ENCODE data around the gene KCNMA1. TPM values are rescaled to one million over a fixed set of nuclear protein-coding genes. Genes with fewer than 3 reads are reported as not detected.
"Not testable (repeated sequence)": the region's sequence is repeated elsewhere in the genome, so short reads cannot be mapped to it uniquely, and the experiment has no call there.

KCNMA1 gene
- total RNA-seq, 1 donor from 2014 or later = 15.3 TPM

- no peak for DNase-seq (ENCODE audit: low read depth)
Observed at GRCh38 chr10:77537720-77538373, 99.8 kb downstream of the KCNMA1 start.

GRCh38 chr10:77537071-77537470 lies 100.5 kb downstream of the KCNMA1 start:
- no peak for DNase-seq (ENCODE audit: low read depth)

DNA sequence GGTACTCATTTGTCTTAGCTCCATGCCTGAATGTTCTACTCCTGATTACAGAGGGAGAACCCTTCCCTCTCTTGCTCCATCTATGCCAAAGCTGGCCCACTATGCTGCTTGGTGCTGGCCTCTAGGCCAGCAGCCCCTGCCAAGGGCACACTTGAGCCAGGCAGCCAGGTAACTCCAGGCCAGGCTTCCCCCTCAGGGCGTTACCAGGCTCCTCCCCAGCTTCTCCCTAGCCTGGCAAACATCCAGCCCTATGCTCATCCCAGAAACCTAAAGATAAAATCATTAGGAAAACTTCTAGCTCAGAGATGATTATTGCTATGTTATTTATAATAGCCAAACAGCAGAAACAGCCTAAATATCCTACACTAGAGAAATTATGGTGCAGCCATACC lies 103.7 kb downstream of the KCNMA1 start:
- DNase-seq (ENCODE audit: low read depth) = no peak

- DNase-seq (ENCODE audit: low read depth) = no peak
Observed at GRCh38 chr10:77533146-77533886, 104.3 kb downstream of the KCNMA1 start.

- peak; percentile 89 for DNase-seq (ENCODE audit: low read depth)
Observed at GRCh38 chr10:77532068-77532467, 105.5 kb downstream of the KCNMA1 start.

GRCh38 chr10:77531441-77532001 lies 106.1 kb downstream of the KCNMA1 start:
- peak; percentile 83 for DNase-seq (ENCODE audit: low read depth)

DNA sequence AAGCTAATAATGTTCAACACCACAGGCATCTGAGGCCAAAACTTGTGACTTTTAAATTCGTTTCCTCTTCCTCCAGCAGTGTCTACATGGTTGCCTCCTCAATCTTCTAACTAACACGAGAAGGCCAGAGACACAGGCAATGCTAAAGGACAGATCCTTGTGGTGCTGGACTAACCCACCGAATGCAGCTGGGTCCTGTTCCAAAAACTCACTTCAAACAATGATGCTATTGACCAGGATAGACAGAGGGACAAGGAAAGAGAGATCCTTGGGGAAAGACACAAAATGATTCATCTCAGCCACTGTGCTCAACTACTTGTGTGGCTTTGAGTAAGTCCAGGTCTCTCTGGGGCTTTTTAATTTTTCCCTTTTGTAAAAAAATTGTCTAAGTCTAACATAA lies 107.6 kb downstream of the KCNMA1 start:
- no peak for DNase-seq (ENCODE audit: low read depth)

DNA sequence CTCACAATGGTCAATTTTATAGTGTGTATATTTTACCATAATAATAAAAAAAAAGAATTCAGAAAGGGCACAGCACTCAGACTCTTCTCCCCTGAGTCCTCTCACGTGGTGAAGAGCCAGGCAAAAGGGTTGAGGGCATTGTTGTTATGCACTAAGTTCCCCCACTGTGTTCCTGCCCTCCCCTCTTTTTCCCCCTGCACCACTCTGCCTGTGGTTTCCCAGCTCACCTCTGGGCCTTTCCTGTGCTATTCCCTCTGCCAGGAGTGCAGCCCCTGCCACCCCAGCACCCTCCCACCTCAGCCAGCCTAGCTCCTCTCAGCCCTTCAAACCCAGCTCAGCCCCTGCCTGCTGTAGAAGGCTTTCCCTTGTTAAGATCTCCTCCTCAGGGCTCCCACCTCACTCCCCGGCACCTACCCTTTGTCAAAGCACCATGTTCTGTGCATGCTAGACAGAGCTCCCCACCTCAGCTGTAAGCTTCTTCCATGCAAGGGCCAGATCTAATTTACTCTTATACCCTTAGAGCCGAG lies 108.5 kb downstream of the KCNMA1 start:
- DNase-seq (ENCODE audit: low read depth) = no peak

DNA sequence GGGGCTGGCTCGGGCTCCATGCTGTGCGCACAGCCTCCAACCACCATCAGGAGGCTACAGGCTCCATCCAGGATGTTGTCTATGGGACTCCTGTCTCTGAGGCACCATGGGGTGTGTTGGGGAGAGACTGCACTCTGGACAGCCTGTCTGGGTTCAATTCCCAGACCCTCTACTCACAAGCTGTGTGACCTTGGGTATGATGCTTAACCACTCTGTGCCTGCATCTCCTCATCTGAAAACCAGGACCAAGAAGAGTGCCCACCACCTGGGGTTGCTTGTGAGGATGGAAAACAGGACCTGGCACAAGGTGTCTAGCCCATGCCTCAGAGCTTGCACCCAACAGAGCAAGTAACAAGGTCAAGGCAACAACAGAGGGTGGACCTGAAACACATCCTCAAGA lies 109.8 kb downstream of the KCNMA1 start:
- no peak for DNase-seq (ENCODE audit: low read depth)

DNA sequence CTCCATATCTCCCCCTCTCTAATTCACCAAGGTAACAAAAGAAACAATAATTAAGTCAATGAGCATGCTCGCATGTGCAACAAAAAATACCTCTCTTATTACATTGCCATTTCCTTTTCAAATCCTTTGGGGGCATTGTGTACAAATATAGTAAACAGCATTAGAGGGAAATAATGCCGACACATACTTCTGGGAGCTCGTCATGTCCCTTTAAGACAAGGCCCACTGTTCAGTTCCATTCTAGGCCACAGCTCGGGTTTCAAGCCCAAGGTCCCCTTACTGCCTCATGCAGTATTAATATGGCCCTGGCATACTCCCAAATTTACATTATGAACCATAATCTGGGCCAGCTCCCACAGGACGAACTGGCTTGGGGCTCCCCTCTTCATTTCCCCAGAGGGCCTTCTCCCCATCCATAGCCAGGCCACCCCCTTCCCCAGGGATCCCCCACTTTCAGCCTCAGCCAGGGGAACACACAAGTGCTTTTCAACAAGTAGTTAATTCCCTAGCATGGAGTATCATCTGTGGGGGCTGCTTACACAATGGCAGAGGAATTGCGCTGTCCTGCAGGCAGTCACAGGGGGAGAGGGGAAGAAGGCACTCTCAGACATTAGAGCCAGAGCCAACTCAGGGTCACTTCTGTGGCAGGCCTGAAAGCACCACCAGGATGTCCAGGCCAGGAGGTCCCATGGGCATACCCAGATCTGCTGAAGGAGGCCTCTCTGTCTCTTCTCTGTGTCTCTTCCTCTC lies 110.6 kb downstream of the KCNMA1 start:
- DNase-seq (ENCODE audit: low read depth) = peak; percentile 64

- DNase-seq (ENCODE audit: low read depth) = peak; percentile 86
Observed at GRCh38 chr10:77524281-77524711, 113.3 kb downstream of the KCNMA1 start.

GRCh38 chr10:77522268-77522809 lies 115.3 kb downstream of the KCNMA1 start:
- peak; percentile 19 for DNase-seq (ENCODE audit: low read depth)

DNA sequence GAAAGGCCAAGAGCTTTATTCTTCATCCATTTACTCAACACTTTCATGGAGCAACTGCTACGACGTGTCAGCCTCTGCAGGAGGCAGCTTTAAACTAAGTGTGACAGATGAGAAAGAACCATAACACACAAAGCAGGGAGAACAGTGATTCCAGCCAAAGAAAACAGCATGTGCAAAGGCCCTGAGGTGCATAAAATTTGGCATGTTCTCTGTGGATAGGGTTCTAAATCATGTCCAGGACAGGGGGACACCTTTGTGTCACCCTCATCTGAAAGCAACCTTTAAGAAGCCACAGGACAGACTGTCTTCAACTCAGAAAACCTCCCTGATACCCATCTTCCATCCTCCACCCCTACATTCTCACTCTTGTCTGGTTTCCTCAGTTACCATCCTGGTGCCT lies 116.6 kb downstream of the KCNMA1 start:
- no peak for DNase-seq (ENCODE audit: low read depth)

GRCh38 chr10:77520290-77520689 lies 117.3 kb downstream of the KCNMA1 start:
- DNase-seq (ENCODE audit: low read depth) = no peak

GRCh38 chr10:77519791-77520190 lies 117.8 kb downstream of the KCNMA1 start:
- DNase-seq (ENCODE audit: low read depth) = not testable (repeated sequence)

DNA sequence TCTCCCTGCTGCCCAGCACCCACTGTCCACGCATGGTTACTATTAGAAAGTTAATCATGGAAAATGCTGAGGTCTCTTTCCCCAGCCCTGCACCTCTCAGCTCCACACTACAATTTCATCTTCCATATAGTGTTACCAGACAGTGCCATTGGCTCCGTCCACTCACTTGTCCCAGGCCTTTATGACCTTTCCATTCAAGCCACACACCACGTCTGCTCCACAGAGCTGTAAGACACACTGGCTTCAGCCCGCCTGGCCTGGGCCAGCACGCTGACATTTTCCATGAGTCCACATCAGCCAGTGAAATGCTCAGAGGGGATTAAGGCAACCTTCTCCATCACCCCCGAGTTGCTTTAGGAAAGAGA lies 118.7 kb downstream of the KCNMA1 start:
- no peak for DNase-seq (ENCODE audit: low read depth)

- DNase-seq (ENCODE audit: low read depth) = no peak
Observed at GRCh38 chr10:77518241-77518909, 119.2 kb downstream of the KCNMA1 start.

DNA sequence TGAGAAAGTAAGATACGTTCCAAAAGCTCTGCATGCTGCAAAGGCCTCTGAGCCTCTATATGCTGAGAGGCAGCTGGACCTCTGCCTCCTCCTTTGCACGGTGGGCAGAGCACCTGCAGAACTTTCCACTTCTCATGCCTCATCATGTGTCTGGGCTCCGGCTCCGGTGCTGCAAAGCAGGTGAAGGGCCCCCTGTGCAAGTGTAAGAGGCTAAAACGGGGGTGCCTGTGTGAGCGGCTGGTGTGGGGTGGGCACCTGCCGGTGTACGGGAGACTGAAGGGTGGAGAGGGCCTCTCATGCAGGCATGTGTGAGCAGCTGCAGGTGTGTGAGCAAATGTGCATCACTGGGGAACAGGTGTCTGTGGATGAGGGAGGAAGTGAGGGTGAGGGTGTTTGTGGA lies 121.0 kb downstream of the KCNMA1 start:
- no peak for DNase-seq (ENCODE audit: low read depth)

DNA sequence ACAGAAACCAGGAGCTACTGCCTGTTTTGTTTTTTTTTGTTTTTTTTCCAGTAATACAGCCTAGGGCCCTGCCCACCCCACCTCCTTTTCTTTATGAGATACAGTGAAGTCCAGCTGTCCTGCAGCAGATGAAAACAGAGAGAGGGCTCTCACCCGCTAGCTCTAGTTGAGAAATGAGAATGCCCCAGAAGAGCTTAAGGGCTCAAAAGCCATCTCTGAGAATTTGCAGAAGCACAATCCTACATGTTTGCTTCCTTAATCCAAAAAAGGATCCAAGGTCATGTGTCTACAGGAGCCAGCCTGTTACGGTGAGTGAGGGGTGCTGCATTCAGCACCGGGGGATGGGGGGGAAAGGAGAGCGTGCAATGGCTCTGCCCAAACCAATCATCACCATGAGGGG lies 122.7 kb downstream of the KCNMA1 start:
- DNase-seq (ENCODE audit: low read depth) = no peak

GRCh38 chr10:77513781-77514331 lies 123.8 kb downstream of the KCNMA1 start:
- peak; percentile 96 for DNase-seq (ENCODE audit: low read depth)
